Femur (tissue), 1 donor: Measurements from ENCODE around the gene EFNA1.

Experiments used
- DNase-seq: peaks from one replicate; pipeline ENCODE4 v3.0.0-alpha.2; 2017

Gene EFNA1

DNA sequence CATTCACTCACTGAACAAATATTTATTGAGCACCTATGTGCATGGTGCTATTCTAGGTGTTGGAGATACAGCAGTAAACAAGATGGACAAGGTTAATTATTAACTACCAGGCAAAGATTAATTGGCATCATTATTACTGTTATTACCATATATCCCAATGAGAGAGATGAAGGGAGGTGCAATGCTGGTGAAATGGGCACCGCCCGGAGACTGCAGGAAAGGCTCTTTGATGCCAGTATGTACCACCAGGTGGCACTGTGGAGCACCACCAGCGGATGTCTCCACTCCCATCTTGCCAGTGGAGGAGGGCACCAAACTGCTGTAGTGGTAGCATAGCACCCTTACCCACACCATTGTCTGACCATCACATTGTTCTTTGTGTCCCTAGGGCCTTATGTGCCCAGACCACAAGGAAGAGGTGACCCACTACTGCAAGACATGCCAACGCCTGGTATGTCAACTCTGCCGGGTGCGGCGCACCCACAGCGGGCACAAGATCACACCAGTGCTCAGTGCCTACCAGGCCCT is 48.9 kb downstream of the EFNA1 start:
- DNase-seq, result peak; percentile 86

DNA sequence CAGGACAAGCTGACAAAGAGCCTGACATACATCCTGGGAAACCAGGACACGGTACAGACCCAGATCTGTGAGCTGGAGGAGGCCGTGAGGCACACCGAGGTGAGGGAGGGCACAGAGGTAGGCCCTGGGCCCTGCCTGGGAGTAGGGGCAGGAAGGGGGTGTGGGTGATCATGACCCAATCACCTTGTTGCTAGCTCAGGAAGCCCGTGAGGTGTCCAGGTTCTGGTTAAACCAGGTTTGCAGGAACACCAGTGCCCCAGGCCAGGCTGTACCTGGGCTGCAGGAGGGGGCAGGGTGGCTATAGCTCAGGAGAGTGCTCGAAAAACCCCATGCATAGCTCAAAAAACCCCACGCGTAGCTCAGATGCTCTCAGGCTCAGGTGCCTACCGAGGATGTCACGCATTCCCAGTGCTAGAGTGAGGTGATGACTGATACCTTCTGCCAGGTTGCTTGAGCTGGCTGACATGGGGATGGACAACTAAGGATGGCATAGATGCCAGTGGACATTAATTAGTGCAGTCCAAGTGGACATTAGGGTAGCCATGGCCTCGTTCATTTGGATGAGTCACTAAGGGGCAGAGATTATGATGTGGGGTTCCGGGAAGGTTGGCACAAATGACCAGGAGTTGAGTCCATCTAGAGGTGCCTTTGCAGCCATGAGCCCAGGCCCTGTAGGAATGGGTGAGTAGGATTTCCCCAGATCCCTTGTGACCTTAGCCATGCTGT is 49.7 kb downstream of the EFNA1 start:
- DNase-seq, result no peak

DNA sequence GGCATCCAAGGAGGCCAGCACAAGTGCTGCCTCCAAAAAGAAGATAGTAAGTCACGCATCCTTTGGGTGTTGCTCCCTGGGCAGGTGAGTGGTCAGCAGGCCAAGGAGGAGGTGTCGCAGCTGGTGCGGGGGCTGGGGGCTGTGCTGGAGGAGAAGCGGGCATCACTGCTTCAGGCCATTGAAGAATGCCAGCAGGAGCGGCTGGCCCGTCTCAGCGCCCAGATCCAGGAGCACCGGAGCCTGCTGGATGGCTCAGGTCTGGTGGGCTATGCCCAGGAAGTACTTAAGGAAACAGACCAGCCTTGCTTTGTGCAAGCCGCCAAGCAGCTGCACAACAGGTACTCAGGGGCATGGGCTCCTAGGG is 50.2 kb downstream of the EFNA1 start:
- DNase-seq, result no peak

DNA sequence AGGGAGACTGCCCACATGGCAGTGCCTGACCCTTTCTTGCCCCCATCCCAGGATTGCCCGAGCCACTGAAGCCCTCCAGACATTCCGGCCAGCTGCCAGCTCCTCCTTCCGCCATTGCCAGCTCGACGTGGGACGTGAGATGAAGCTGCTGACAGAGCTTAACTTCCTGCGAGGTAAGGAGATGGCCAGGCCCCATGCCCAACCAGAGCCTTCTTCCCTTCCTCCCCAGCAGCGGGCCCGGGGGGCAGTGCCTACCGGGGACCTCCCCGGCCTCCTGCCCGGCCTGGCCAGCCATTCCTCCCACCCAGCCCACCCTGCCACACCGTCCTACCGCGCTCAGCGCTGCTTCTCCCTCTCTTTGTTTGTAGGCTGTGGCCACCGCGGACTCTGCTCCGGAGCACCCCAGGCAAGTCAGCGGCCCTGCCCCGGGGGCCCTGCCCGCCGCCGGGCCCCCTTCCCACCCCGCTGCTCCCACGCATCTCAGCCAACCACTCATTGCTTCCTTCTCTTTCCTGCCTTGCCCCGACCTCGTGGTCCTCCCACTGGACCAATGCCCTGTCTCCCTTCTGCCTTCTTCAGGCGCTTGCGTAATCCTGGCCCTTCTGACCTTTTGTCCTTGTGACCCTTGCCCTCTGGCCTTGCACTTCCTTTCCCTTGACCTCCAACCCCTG is 50.9 kb downstream of the EFNA1 start:
- DNase-seq, result no peak

- no peak for DNase-seq
Measured at GRCh38 chr1:155179112-155180031, 51.7 kb downstream of the EFNA1 start.

- DNase-seq, result no peak
Measured at GRCh38 chr1:155181371-155182051, 53.8 kb downstream of the EFNA1 start.

- DNase-seq, result no peak
Measured at GRCh38 chr1:155182052-155182550, 54.4 kb downstream of the EFNA1 start.

DNA sequence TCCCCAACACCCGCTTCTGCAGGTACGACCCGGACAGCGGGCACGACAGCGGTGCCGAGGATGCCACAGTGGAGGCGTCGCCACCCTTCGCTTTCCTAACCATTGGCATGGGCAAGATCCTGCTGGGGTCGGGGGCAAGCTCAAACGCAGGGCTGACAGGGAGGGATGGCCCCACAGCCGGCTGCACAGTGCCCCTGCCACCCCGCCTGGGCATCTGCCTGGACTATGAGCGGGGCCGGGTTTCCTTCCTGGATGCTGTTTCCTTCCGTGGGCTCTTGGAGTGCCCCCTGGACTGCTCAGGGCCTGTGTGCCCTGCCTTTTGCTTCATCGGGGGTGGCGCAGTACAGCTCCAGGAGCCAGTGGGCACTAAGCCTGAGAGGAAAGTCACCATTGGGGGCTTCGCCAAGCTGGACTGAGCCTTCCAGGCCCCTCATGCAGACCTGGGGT is 56.1 kb downstream of the EFNA1 start:
- DNase-seq, result peak; percentile 27

- peak; percentile 23 for DNase-seq
Measured at GRCh38 chr1:155184351-155184811, 56.7 kb downstream of the EFNA1 start.
